Peyer's patch (tissue), 4 donors: ENCODE data around the gene EDN1. TPM values are rescaled to one million over a fixed set of nuclear protein-coding genes. Genes with fewer than 3 reads are reported as not detected.

ENCODE experiments used
- DNase-seq, 3 donors: peaks; one replicate each; pipeline ENCODE4 v3.0.0-alpha.2; 2017 to 2019
- H3K27ac ChIP-seq, 4 donors: fragments of 200-600 bp; sonication (generic); one replicate each; pipeline ENCODE4 v1.5.1; 2016 to 2019
- H3K27me3 ChIP-seq, 2 donors: fragments of 200-600 bp; sonication (generic); one replicate each; pipeline ENCODE4 v1.5.1; 2019
- H3K36me3 ChIP-seq, 3 donors: fragments of 200-600 bp; sonication (generic); one replicate each; pipeline ENCODE4 v1.5.1; 2016 to 2019
- H3K4me1 ChIP-seq, 4 donors: fragments of 200-600 bp; sonication (generic); one replicate each; pipeline ENCODE4 v1.5.1; 2016 to 2019
- H3K4me3 ChIP-seq, 4 donors: fragments of 200-600 bp; sonication (generic); 1 replicate in 3 of 4; 2 replicates in 1 of 4; pipeline ENCODE4 v1.5.1; 2016 to 2019; ENCODE audit warnings: mild to moderate bottlenecking in 1 of 4
- H3K9me3 ChIP-seq, 4 donors: fragments of 200-600 bp; sonication (generic); one replicate each; pipeline ENCODE4 v1.5.1; 2016 to 2019; ENCODE audit warnings: mild to moderate bottlenecking in 1 of 4
- CTCF ChIP-seq, 6 experiments: fragments of 450-650 bp in 4 of 6; fragments of 200-600 bp in 2 of 6; sonication (generic) in 1 of 6; IDR thresholded peaks; one replicate each; pipeline ENCODE4 v1.5.1; 2017 to 2019; ENCODE audit warnings: antibody characterized with exemption in 6 of 6, mild to moderate bottlenecking in 3 of 6, moderate library complexity in 1 of 6
- POLR2A ChIP-seq, 2 donors: fragments of 450-650 bp; IDR thresholded peaks; one replicate each; pipeline ENCODE4 v1.5.1; 2017; ENCODE audit warnings: antibody characterized with exemption in 2 of 2, mild to moderate bottlenecking in 2 of 2, moderate library complexity in 2 of 2
- total RNA-seq, 4 donors: library from RNA; depleted of rRNA; stranded (reverse); fragments of >200 nt; gene quantifications; one replicate each; pipeline ENCODE4 v1.1.0, GENCODE V29; 2016

EDN1 gene
- total RNA-seq, 4 donors from 2014 or later, result 5.8 to 19.0 (median 13.5) TPM

DNA sequence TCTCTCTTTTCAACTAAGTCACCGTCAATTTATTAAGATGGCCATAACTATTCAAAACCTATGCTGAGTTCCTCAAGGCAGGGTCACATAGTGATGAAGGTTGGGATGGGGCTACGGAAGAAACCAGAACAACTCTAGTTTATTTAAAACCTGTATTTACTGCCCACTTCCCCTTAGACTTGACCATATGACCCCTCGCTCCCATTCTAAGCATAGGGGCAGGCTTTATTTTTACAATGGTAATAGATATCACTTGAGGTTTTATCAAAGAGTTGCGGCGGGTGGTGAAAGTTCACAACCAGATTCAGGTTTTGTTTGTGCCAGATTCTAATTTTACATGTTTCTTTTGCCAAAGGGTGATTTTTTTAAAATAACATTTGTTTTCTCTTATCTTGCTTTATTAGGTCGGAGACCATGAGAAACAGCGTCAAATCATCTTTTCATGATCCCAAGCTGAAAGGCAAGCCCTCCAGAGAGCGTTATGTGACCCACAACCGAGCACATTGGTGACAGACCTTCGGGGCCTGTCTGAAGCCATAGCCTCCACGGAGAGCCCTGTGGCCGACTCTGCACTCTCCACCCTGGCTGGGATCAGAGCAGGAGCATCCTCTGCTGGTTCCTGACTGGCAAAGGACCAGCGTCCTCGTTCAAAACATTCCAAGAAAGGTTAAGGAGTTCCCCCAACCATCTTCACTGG is 5.5 kb downstream of the EDN1 start:
- Histone ChIP-seq H3K4me3 (no peak overlapping the region), H3K27me3 (no peaks in the 10 kb centered on the region), H3K36me3 (peaks cover 0 to 3% (median 0%) of the 10 kb centered on the region in 3 donors), H3K4me1 (peaks cover 0 to 13% (median 0%) of the 10 kb centered on the region in 4 donors), H3K9me3 (no peaks in the 10 kb centered on the region), H3K27ac (peak overlapping the region in 2 of 4 donors; percentile 15 to 72)
- TF ChIP-seq POLR2A (IDR thresholded peaks at IDR 0.05) (no peak), CTCF (IDR thresholded peaks at IDR 0.05) (no peak)
- no peak for DNase-seq

GRCh38 chr6:12296255-12296573 is 6.1 kb downstream of the EDN1 start:
- peak overlapping the region in 2 of 4 donors; percentile 15 to 72 for H3K27ac ChIP-seq
- no peaks in the 10 kb centered on the region for H3K27me3 ChIP-seq
- peaks cover 0 to 13% (median 0%) of the 10 kb centered on the region in 4 donors for H3K4me1 ChIP-seq
- H3K9me3 ChIP-seq, result no peaks in the 10 kb centered on the region
- H3K36me3 ChIP-seq, result peaks cover 0 to 3% (median 0%) of the 10 kb centered on the region in 3 donors
- no peak overlapping the region for H3K4me3 ChIP-seq
- peak in 1 of 3 donors; percentile 75 for DNase-seq
- no peak for TF ChIP-seq POLR2A (IDR thresholded peaks at IDR 0.05)
- no peak for TF ChIP-seq CTCF (IDR thresholded peaks at IDR 0.05)

GRCh38 chr6:12296604-12297003 is 6.4 kb downstream of the EDN1 start:
- peak overlapping the region in 1 of 4 donors; percentile 42 for H3K27ac ChIP-seq
- H3K36me3 ChIP-seq, result peaks cover 0 to 3% (median 0%) of the 10 kb centered on the region in 3 donors
- no peak overlapping the region for H3K4me3 ChIP-seq
- H3K4me1 ChIP-seq, result peaks cover 0 to 10% (median 0%) of the 10 kb centered on the region in 4 donors
- H3K9me3 ChIP-seq, result no peaks in the 10 kb centered on the region
- H3K27me3 ChIP-seq, result no peaks in the 10 kb centered on the region
- no peak for DNase-seq
- no peak for TF ChIP-seq CTCF (IDR thresholded peaks at IDR 0.05)
- TF ChIP-seq POLR2A (IDR thresholded peaks at IDR 0.05), result no peak

- peaks cover 0 to 3% (median 0%) of the 10 kb centered on the region in 3 donors for H3K36me3 ChIP-seq
- DNase-seq, result no peak
- peaks cover 0 to 4% (median 0%) of the 10 kb centered on the region in 4 donors for H3K4me1 ChIP-seq
- TF ChIP-seq CTCF (IDR thresholded peaks at IDR 0.05), result no peak
- no peak for TF ChIP-seq POLR2A (IDR thresholded peaks at IDR 0.05)
- H3K27me3 ChIP-seq, result no peaks in the 10 kb centered on the region
- H3K4me3 ChIP-seq, result no peak overlapping the region
- no peaks in the 10 kb centered on the region for H3K9me3 ChIP-seq
- H3K27ac ChIP-seq, result no peak overlapping the region
Measured at GRCh38 chr6:12297363-12298016, 7.3 kb downstream of the EDN1 start.

- Histone ChIP-seq H3K4me3 (no peak overlapping the region), H3K27me3 (no peaks in the 10 kb centered on the region), H3K9me3 (no peaks in the 10 kb centered on the region), H3K36me3 (peaks cover 0 to 3% (median 0%) of the 10 kb centered on the region in 3 donors), H3K27ac (no peak overlapping the region), H3K4me1 (peaks cover 0 to 4% (median 0%) of the 10 kb centered on the region in 4 donors)
- no peak for DNase-seq
- TF ChIP-seq CTCF (IDR thresholded peaks at IDR 0.05) (no peak), POLR2A (IDR thresholded peaks at IDR 0.05) (no peak)
Measured at GRCh38 chr6:12298017-12298978, 8.1 kb downstream of the EDN1 start.
